A549 treated with dexamethasone at 1 μM for 4 hours (cell line): ENCODE data around the gene CT45A2. TPM values are rescaled to one million over a fixed set of nuclear protein-coding genes. Genes with fewer than 3 reads are reported as not detected.

ENCODE experiments used
- total RNA-seq: library from RNA; stranded (reverse); fragments of 200-300 nt; extraction: Qiagen RNA extraction; gene quantifications from 5 replicates; pipeline ENCODE4 v1.2.3, GENCODE V29; 2022

The CT45A2 gene, protein sequence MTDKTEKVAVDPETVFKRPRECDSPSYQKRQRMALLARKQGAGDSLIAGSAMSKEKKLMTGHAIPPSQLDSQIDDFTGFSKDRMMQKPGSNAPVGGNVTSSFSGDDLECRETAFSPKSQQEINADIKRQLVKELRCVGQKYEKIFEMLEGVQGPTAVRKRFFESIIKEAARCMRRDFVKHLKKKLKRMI
- total RNA-seq, result not detected in 5 replicates

DNA sequence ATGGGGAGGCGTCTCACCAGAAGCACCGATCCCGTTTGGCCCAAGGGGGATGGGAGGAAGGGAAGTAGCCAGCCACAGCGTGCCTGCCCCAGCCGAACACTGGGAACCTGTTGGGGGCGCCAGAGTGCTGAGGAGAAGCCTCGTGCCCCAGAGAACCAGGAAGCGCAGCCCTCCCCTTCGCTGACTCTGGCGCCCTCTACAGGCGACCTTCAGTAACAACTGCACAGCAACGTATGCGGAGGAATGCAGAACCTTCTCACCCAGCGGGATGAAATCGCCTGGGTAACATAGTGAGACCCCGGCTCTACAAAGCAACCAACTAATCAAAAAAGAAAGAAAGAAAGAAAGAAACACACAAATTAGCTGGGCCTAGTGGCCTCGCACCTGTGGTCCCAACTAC lies at the start of gene CT45A2:
Gene CT45A2 (minus strand): TSS at position 101 of the 400 bp plus-strand sequence. CDS start 3,747 bp downstream, outside the sequence.

DNA sequence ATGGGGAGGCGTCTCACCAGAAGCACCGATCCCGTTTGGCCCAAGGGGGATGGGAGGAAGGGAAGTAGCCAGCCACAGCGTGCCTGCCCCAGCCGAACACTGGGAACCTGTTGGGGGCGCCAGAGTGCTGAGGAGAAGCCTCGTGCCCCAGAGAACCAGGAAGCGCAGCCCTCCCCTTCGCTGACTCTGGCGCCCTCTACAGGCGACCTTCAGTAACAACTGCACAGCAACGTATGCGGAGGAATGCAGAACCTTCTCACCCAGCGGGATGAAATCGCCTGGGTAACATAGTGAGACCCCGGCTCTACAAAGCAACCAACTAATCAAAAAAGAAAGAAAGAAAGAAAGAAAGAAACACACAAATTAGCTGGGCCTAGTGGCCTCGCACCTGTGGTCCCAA lies 34.6 kb upstream of the CT45A2 start, which contains the start of gene CT45A8:
Gene CT45A8 (minus strand): TSS at position 101 of the 400 bp plus-strand sequence. CDS start 3,755 bp downstream, outside the sequence.

DNA sequence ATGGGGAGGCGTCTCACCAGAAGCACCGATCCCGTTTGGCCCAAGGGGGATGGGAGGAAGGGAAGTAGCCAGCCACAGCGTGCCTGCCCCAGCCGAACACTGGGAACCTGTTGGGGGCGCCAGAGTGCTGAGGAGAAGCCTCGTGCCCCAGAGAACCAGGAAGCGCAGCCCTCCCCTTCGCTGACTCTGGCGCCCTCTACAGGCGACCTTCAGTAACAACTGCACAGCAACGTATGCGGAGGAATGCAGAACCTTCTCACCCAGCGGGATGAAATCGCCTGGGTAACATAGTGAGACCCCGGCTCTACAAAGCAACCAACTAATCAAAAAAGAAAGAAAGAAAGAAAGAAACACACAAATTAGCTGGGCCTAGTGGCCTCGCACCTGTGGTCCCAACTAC lies 17.4 kb upstream of the CT45A2 start, which contains the start of gene CT45A7:
Gene CT45A7 (minus strand): TSS at position 101 of the 400 bp plus-strand sequence. CDS start 3,747 bp downstream, outside the sequence.

DNA sequence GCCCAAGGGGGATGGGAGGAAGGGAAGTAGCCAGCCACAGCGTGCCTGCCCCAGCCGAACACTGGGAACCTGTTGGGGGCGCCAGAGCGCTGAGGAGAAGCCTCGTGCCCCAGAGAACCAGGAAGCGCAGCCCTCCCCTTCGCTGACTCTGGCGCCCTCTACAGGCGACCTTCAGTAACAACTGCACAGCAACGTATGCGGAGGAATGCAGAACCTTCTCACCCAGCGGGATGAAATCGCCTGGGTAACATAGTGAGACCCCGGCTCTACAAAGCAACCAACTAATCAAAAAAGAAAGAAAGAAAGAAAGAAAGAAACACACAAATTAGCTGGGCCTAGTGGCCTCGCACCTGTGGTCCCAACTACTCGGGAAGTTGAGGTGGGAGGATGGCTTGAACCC lies 17.1 kb downstream of the CT45A2 start, which contains the start of gene CT45A6:
Gene CT45A6 (minus strand): TSS at position 101 of the 400 bp plus-strand sequence. CDS start 3,794 bp downstream, outside the sequence.

DNA sequence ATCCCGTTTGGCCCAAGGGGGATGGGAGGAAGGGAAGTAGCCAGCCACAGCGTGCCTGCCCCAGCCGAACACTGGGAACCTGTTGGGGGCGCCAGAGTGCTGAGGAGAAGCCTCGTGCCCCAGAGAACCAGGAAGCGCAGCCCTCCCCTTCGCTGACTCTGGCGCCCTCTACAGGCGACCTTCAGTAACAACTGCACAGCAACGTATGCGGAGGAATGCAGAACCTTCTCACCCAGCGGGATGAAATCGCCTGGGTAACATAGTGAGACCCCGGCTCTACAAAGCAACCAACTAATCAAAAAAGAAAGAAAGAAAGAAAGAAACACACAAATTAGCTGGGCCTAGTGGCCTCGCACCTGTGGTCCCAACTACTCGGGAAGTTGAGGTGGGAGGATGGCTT lies 34.4 kb downstream of the CT45A2 start, which contains the start of gene CT45A5:
Gene CT45A5 (minus strand): TSS at position 101 of the 400 bp plus-strand sequence. CDS start 3,774 bp downstream, outside the sequence.

DNA sequence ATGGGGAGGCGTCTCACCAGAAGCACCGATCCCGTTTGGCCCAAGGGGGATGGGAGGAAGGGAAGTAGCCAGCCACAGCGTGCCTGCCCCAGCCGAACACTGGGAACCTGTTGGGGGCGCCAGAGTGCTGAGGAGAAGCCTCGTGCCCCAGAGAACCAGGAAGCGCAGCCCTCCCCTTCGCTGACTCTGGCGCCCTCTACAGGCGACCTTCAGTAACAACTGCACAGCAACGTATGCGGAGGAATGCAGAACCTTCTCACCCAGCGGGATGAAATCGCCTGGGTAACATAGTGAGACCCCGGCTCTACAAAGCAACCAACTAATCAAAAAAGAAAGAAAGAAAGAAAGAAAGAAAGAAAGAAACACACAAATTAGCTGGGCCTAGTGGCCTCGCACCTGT lies 51.7 kb downstream of the CT45A2 start, which contains the start of gene CT45A3:
Gene CT45A3 (minus strand): TSS at position 101 of the 400 bp plus-strand sequence. CDS start 3,747 bp downstream, outside the sequence.

Other genes with a start within 250 kb of the CT45A2 start
- gene CT45A1, start 106.4 kb downstream of the CT45A2 start, total RNA-seq, result not detected in 5 replicates
- 0.12 TPM in 1 of 5 replicates, not detected in the others for gene CT45A3, start 51.8 kb downstream of the CT45A2 start, total RNA-seq
- gene CT45A5, start 34.5 kb downstream of the CT45A2 start, total RNA-seq, result 0.09 to 0.22 TPM in 2 of 5 replicates, not detected in the others
- not detected in 5 replicates for gene CT45A6, start 17.2 kb downstream of the CT45A2 start, total RNA-seq
- gene CT45A7, start 17.3 kb upstream of the CT45A2 start, total RNA-seq, result not detected in 5 replicates
- gene CT45A8, start 34.5 kb upstream of the CT45A2 start, total RNA-seq, result not detected in 5 replicates
- not detected in 5 replicates for gene CT45A9, start 51.8 kb upstream of the CT45A2 start, total RNA-seq
- 0.21 to 0.55 TPM (median 0.44 TPM) in 4 of 5 replicates, not detected in the other for gene CT45A10, start 73.4 kb upstream of the CT45A2 start, total RNA-seq
- gene SAGE1, start 73.7 kb upstream of the CT45A2 start, total RNA-seq, result 0.02 to 0.14 TPM (median 0.05 TPM) in 4 of 5 replicates, not detected in the other
- gene MMGT1, start 154.0 kb upstream of the CT45A2 start, total RNA-seq, result 16.7 to 23.9 TPM (median 20.4 TPM) in 5 replicates
- 6.9 to 10.1 TPM (median 8.8 TPM) in 5 replicates for gene SLC9A6, start 165.4 kb upstream of the CT45A2 start, total RNA-seq